ENCODE data around the gene SSU72.

DNA sequence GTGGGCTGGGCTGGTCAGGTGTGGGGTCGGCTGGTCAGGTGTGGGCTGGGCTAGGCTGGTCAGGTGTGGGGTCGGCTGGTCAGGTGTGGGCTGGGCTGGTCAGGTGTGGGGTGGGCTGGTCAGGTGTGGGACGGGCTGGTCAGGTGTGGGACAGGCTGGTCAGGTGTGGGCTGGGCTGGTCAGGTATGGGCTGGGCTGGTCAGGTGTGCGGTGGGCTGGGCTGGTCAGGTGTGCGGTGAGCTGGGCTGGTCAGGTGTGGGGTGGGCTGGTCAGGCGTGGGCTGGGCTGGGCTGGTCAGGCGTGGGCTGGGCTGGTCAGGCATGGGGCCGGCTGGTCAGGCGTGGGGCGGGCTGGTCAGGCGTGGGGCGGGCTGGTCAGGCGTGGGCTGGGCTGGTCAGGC, 31.6 kb upstream of the SSU72 start:
- TF ChIP-seq EP300 (IDR thresholded peaks at IDR 0.05) (no peak), POLR2A (IDR thresholded peaks at IDR 0.05) (no peak)
- TF ChIP-seq, protein P1, sequence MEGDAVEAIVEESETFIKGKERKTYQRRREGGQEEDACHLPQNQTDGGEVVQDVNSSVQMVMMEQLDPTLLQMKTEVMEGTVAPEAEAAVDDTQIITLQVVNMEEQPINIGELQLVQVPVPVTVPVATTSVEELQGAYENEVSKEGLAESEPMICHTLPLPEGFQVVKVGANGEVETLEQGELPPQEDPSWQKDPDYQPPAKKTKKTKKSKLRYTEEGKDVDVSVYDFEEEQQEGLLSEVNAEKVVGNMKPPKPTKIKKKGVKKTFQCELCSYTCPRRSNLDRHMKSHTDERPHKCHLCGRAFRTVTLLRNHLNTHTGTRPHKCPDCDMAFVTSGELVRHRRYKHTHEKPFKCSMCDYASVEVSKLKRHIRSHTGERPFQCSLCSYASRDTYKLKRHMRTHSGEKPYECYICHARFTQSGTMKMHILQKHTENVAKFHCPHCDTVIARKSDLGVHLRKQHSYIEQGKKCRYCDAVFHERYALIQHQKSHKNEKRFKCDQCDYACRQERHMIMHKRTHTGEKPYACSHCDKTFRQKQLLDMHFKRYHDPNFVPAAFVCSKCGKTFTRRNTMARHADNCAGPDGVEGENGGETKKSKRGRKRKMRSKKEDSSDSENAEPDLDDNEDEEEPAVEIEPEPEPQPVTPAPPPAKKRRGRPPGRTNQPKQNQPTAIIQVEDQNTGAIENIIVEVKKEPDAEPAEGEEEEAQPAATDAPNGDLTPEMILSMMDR (IDR thresholded peaks at IDR 0.05) = no peak
